ENCODE measurements around the gene SF1.

Gene SF1

DNA sequence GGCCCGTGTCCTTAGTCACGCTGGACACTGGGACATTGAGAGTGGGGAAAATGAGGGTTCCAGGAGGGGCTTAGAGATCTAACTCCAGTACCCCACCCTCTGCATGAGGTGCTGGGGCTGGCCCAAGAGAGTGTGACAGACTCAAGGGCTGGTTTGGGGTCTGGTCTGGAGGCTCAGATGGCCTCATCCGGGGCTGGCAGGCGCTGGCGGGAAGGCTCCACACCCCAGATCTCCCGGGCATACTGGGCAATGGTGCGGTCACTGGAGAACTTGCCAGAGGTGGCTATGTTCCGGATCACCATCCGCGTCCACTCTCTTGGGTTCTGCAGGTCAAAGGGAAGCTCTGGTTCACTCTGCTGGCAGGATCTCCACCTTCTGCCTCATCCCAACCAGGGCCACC is 31.9 kb downstream of the SF1 start:
- no peak for DNase-seq (ENCODE audit: low read depth, low spot score)

DNA sequence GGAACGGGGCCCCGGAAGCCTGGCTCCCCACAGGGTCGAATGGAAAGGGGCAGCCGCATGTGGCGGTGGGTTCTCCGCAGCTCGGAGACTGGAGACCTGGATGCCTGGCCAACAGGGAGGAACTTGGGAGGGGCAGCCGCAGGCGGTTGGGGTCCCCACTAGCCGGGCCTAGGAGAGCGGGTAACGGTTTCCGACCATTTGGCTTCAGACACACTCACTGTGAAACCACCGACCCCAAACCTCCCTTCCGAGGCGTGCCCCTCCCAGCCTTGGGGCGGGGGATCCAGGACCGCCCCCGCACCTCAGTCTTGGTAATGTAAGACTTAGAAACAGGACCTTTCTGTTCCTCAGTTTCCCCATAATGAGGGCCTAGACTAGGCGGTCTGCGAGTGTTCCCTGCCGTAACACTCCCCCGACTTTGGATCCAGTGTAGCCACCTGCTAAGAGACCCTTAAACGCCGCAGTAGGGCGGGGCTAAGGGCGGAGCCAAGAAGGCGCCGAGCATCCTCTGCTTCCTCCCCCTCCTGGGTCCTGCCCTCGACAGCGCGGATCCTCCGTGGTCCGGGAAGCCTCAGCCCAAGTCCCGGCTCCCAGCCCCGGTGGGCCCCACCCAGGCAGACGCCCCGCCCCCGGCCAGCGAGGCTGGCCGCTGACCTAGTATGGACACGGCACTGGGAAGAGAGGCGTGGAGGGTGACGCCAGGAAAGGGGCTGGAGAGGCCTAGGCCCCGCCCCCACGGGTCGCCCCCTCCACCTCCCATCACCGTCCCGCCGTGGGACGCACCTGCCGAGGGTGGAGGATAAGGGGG is 32.6 kb downstream of the SF1 start:
- no peak for DNase-seq (ENCODE audit: low read depth, low spot score)

DNA sequence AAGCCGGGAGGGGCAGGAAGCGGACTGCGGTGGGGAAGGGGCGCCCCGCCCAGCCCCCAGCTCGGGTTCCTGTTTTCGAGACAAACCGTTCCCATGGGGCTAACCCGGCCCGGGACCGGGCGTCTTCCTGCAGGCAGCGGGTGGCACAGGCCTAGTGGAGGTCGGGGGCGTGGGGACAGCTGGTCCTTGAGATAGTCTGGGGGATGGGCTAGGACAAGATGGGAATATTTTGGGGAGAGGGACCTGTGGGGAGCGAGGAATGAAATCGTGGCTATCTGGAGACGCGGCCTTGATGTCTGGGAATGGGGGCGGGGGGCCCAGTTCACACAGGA is 33.2 kb downstream of the SF1 start:
- DNase-seq (ENCODE audit: low read depth, low spot score), result no peak

DNA sequence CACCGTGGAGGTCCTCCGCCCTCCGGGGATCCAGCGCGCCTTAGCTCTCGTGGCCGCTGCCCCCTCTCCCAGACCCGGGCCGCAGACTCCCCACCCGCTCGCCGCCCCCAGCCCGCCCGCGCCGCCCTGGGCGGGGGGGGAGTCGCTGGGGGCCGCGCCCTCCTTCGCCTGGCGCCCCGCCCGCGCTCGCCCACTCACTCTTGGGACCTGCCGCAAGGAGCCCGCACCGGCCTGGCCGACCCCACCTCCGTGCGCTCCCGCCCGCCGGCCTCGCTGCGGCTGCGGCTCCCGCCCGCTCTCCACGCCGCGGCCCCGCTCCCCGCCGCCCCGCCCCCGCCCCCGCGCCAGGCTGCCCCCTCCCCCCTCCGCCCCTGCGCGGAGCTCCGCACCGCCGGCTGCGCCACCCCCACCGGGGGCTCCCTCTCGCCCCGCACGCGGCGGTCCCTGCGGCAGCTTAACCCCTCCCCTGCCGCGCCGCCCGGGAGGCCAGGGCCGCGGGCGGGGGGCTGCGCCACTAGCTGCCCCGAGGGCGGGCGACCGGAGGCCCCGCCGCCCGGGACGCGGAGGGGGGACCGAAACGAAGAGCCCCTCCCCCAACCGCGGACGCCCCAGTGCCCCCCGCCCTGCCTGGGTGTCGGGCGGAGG is 33.7 kb downstream of the SF1 start:
- DNase-seq (ENCODE audit: low read depth, low spot score), result no peak

DNA sequence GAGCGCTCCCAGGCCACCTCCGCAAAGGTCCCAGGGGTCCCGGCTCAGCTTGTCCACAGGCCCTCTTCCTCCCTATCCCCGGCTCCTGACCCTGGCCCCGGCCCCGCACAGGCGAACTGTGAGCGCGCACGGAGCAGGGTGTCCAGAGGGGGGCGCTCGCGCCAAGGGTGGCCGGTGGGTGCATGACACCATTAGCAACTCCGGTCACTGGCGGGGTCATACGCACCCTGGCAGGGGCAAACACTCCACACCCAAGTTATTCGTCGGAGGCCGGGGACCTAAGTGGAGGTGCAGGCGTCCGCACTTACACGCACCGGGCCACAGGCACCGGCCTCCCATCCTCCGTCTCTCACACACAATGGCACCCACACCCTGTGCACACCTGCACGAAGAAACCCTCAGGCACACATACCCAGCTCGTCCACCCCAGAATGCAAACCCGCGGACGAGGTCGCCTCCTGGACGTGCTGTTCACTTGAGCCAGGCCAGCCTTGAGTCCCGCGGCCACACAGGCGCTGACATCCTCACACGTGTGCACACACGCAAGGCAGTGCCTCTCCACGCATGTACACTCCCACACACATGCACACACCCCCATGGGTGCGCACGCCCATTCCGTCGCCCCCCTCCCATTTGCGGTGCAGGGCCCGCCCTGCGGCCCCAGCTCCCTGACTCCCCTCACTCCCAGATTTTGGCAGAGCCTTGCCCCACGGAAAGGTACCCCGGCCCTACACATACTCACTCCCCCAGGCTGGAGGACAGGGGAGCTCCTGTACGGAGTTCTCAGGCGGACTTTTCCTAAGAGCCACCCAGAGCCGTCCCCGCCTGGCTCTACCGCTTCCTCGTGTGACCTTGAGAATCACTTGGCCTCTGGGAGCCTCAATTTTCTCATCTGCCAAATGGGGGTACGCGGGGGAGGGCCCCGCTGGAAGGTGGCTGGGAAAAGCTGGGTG is 34.5 kb downstream of the SF1 start, which contains the start of gene RASGRP2:
Gene RASGRP2, minus strand, starts transcription at position 552 of the 953 bp plus-strand sequence. CDS start 1,276 bp downstream, outside the sequence.
- no peak for DNase-seq (ENCODE audit: low read depth, low spot score)

DNA sequence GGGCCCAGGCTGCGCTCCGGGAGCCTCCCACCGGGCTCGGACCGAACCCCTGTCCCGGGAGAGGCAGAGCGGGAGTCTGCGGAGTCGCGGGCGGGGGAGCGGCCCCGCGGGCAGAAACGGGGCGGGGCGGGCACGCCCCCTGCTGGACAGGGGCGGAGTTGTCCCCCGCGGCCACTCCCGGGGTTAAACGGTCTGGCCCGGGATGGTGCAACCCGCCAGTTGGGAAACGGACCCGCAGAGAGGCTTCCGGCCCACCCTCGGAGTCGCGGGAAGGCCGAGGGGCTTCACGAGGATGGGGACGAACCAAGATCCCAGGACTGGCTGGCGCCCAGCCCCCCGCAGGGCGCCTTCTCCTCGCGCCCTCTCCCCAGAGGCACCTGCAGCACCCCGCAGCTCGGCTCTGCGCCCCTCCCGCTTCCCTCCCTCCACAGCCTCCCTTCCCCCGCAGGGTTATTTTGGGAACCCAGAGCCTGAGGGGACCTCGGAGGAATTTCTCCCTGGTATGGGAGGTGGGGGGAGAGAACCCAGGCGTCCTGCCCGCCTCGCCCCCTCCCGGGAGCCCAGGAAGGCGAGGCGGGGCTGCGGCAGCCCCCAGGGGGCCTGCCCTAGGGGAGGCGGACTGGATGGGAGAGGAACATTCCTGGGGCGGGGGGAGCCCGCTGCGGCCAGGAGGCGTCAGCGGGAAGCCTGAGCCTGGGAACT is 35.3 kb downstream of the SF1 start:
- DNase-seq (ENCODE audit: low read depth, low spot score), result no peak

DNA sequence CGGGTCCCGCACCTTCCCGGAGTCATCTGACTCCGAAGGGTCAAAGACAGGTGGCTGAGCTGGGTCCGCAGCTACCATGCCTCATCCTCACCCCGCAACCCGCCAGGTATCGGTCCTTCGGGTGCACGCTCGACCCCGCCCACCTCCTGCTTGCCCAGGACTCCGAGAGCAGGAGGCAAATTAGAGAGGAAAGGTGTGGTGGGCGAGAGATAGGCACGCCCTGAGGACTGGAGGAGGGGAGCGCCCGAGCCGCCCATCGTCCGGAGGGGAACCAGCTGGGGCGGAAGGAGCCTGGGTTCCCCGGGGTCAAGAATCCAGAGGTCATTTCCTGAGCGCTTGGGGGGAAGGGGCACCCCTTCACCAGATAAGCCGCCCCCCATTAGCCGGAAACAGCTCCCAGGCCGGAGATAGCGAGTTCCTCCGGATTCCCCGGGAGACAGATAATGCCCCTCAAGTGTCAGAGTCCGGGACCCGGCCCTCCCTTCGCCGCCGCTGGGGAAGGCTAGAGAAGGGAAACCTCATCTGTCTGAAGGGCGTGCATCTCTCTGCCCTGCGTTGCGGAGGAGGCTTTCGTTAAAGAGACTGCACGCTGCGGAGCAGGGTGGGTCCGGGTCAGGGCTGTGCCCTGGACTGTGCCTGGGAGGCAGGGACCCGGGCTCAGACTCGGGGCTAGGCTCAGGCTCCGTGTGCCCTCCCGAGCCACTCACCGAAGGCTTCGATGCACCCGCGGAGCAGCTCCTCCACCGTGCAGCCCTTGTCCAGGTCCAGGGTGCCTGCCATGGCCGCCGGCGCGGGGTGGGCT is 36.1 kb downstream of the SF1 start:
- no peak for DNase-seq (ENCODE audit: low read depth, low spot score)

DNA sequence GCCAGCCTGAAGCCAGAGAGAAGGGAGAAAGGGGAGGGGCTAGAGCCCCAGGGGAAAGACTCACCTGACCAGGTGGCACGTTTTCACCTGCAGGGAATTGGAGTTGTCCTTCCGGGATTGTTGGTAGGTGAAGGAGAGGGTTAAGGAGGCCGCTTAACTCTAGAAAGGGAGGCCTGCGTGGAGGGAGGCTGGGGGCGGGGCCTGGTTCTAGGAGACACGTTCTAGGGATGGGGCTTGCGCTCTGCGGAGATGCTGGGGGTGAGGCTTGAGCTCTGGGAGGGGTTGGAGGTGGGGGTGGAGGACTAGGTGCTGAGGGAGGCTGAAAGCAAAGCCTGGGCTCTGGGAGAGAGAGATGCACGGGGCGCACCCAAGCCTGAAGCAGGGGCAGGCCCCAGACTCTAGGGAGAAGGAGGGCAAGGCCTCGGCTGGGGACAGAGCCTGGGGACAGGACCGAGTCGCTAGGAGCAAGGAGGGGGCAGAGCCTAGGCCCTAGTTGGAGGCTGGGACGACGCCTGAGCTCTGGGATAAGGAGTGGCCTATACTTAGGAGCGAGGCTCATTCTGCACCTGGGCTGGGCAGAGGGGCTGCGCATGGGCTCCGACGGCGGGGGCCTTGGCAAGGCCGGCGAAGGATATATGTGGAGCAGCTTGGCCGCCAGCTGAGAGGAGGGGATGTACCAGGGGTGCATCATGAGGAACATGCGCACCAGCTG is 36.8 kb downstream of the SF1 start:
- DNase-seq (ENCODE audit: low read depth, low spot score), result no peak

DNA sequence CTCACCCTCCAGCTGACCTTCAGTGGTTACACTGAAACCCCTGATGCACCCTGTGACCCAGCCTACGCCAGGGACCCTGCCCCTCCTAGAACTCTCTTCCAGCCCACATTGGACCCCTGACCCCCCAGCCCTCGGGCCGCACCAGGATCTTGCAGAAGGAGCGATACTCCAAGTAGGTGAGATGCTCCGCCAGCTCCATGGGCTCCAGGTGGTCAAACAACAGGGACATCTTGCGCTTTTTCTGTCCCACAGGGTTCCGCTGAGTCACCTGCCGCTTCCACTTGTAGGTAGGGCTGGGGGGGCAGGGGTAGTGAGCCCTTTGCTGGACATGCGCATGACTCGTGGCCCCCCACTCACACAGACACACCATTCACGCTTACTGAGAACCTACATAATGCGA is 38.5 kb downstream of the SF1 start:
- DNase-seq (ENCODE audit: low read depth, low spot score), result no peak

DNA sequence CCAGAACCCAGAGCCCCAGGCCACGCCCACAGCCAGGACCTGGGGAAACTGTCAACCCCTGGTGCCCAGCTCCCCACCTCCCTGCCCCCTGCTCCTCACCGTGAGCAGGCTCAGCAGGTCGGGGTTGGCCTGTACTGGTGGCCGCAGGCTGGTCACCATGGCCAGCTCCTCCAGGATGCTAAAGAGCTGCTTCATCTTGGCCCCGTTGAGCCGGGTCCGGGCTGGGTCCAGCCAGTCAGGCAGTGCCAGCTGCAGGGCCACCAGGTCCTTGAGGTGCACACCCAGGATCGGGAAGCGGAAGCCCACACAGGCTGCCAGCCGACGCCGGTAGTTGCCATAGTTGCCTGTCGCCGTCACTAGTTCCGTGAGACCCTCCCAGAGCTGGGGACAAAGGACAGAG is 41.7 kb downstream of the SF1 start:
- DNase-seq (ENCODE audit: low read depth, low spot score), result no peak

DNA sequence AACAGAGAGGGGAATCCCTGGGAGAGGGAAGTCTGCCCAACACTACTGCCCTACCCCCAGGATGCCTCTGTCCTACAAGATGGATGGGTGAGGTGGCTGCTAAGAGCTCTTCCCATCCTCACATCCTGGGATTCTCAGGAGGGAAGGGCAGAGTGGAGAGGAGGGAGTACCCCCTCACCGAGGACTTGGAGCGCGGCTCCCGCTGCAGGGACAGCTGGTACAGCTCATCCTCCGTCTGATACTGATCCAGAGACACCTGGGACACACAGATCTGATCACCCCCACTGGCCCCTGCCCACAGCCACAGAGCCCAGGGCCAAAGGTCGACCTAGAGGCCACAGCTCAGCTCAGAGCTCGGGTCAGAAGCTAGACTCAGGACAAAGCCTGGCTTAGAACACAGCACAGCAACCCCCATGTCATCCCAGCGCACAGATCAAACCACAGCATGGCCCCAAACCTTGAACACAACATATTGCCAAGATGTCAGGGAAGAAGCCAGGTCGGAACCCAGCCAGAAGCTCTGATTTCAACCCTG is 42.5 kb downstream of the SF1 start:
- DNase-seq (ENCODE audit: low read depth, low spot score), result no peak

DNA sequence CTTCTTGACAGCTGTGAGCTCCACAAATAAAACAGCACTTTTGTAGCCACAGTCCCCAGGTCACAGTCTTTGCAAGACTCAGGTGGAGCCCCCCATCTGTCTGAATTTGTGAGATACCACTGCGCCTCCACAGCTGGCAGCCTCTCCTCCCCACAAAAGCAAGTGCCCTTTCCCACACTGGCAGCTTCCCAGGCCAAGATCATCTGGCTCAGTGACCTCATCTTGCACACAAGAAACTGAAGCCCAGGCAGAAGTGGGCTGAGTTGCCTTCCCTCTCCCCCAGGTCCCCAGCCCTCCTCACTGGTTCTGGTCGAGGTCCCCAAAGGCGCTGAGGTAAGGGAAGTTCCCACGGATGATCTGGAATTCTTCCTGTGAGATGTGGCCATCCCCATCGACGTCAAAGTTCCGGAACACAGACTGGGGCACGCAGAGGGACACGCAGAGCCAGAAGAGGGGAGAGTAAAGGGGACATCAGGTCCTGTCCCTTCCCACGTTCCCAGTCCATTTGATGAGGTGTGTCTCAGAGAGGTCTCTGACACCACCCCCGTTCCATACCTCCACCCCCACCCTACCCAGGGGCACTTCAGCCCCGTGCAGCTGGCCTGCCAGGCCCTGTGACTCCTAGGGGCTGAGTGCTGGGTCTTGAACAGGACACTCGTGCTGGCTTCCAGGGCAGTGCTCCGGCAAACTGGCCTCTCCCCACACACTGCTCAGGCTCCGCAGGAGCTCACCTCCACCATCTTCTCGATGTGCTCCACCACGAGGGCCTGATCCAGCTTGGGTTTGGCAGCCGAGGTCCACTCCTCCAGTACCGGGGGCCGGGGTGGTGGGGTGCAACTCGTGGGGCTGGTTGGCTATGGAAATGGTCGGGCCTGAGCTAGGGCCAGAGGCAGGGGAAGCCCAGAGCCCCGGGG is 43.3 kb downstream of the SF1 start:
- DNase-seq (ENCODE audit: low read depth, low spot score), result no peak

DNA sequence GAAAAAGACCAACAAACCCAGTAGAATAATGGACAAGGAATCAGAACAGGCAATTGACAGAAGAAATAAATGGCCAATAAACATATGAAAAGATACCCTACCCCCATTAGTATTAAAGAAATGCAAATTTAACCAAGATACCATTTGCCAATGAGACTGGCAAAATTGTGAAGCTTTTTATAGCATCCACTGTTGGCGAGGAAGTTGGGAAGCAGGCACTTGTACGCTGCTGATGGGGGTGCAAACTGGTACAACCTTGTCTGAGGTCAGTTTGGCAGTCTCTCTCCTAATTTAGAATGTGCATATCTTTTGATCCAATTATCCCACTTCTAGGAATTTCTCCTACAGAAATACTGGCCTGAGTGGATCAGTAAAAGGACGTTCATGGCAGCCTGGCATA is 46.7 kb downstream of the SF1 start:
- no peak for DNase-seq (ENCODE audit: low read depth, low spot score)

DNA sequence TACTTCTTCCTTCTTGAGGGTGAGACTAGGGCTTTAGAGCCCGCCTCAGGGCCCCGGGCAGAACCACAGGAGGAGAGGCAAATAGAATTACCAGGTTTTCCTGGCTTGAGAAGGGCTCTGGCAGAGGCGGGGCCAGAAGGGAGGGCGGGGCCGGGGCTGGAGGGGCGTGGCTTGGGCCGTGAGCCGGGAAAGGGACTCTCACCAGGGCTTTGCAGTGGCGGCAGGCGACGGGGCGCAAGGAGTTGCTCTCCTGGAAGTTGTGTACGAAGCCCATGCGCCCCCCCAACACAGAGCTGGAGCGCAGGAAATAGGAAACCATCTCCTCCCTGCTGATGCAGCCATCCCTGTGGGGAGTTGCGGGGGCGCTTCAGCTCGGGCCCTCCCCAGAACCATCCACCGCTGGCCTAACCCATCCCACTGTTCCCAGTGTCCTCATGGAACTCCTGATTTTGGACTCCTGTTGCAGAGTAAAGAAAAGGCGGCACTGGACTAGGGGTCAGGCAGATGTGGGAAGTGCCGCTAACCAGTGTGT is 48.4 kb downstream of the SF1 start:
- no peak for DNase-seq (ENCODE audit: low read depth, low spot score)

DNA sequence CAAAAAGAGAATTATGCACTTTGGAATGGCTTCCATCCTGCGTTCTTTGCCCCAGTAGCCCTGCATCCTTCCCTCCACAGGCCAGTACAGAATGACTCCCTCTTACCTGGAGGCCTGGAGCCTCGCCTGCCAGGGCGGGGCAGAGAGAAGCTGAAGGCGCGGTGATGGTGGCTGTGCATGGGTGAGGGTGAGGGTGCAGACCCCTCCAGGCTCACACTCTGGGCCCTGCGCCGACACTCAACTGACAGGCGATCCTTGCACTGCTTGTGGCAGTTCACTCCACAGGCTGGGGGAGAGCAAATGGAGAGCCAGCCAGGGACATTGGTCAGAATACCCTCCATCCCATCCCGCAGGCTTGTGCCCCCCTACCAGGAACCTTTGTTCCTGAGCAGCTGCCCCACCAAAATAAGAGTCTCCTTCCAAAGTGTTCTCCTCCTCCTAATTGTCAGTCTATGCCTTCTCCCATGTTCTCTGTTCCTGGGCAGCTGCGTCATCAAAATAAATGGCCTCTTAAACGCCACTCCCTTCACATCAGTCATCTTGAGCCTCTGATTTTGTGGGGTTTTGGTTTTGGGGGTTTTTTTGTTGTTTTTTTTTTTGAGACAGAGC is 49.5 kb downstream of the SF1 start:
- no peak for DNase-seq (ENCODE audit: low read depth, low spot score)

DNA sequence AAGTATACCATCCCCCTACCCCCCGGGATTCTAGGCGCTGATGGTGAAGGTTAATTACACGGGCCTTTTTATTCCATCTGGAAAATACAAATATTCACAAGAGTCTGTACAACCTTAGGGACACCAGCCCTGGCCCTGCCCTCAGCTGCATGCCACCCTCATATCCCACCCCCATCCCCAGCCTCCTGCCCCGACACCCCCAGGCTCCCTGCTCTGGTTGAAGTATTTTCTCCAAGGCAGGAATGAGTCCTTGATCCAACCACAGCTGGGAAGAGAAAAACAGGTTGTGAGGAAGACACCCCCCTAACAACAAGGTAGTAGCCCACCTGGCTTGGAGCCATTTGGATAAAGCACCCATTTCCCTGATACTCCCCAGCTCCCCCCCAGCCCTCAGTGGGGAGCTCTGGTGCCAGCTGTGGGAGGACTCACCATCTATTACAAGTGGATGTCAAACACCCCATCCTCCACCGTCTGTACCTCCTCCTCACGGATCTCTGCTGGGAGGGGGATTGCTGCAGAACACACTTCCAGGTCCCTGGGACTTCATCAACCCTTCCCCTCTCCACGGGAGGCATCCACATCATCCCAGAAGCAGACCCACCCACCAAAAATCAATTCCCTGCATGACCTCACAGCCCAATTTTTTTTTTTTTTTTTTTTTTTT is 51.3 kb downstream of the SF1 start:
- no peak for DNase-seq (ENCODE audit: low read depth, low spot score)

DNA sequence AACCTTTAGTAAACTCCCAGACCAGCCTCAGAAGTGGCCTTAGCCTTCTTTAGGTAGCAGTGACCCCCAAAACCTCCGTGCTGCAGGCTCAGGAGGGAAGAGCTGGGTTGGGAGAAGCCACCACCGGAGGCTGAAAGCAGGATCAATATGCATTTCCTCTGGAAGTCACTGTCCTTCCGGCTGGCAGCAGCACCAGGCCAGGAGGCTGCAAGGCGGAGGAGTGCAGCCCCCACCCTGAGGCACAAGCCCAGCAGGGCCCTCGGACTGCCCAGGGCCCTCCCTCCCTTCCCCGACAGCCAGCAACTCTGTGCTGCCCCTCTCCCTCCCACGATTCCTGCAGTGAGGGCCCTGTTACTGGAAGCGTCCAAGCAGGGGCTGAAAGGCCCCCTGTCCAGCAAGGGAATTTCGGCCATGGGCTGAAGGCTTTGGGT is 52.1 kb downstream of the SF1 start:
- no peak for DNase-seq (ENCODE audit: low read depth, low spot score)
